Loucy (cell line): ENCODE measurements around the gene WBP2.

ENCODE experiments used
- H2AFZ ChIP-seq: fragments of 200-600 bp; sonication (generic); 2 replicates; pipeline ENCODE4 v1.6.0; 2016; ENCODE audit warnings: antibody characterized with exemption, mild to moderate bottlenecking, low read length, moderate library complexity
- H3F3A ChIP-seq: fragments of 200-600 bp; 2 replicates; pipeline ENCODE4 v1.6.0; 2016; ENCODE audit warnings: antibody characterized with exemption, low read depth, mild to moderate bottlenecking
- H3K27me3 ChIP-seq: fragments of 200-600 bp; sonication (generic); 2 replicates; pipeline ENCODE4 v1.6.1; 2014; ENCODE audit warnings: low read length, mild to moderate bottlenecking; ENCODE audit not compliant: insufficient read depth, poor library complexity, severe bottlenecking
- H3K36me3 ChIP-seq: fragments of 200-600 bp; sonication (generic); 2 replicates; pipeline ENCODE4 v1.6.1; 2016; ENCODE audit warnings: low read length; ENCODE audit not compliant: insufficient read depth
- H3K4me1 ChIP-seq: fragments of 200-600 bp; sonication (generic); 2 replicates; pipeline ENCODE4 v1.5.1; 2014; ENCODE audit warnings: low read length, mild to moderate bottlenecking; ENCODE audit not compliant: insufficient read depth, poor library complexity, severe bottlenecking
- H3K4me2 ChIP-seq: fragments of 200-600 bp; sonication (generic); 2 replicates; pipeline ENCODE4 v1.6.0; 2014; ENCODE audit warnings: antibody characterized with exemption, low read length, low read depth, mild to moderate bottlenecking; ENCODE audit not compliant: poor library complexity, severe bottlenecking
- H3K4me3 ChIP-seq: fragments of 200-600 bp; sonication (generic); 2 replicates; pipeline ENCODE4 v1.5.1; 2014; ENCODE audit warnings: low read length, mild to moderate bottlenecking, mixed read lengths; ENCODE audit not compliant: poor library complexity, severe bottlenecking
- H3K79me2 ChIP-seq: fragments of 200-600 bp; sonication (generic); 2 replicates; pipeline ENCODE4 v1.6.1; 2014; ENCODE audit warnings: low read length; ENCODE audit not compliant: insufficient read depth
- H3K9ac ChIP-seq: fragments of 200-600 bp; sonication (generic); 2 replicates; pipeline ENCODE4 v1.6.0; 2014; ENCODE audit warnings: mild to moderate bottlenecking, low read depth, low read length, moderate library complexity; ENCODE audit not compliant: poor library complexity, severe bottlenecking
- H3K9me2 ChIP-seq: fragments of 200-600 bp; sonication (generic); replicated peaks from 2 replicates; pipeline ENCODE4 v1.6.1; 2016; ENCODE audit warnings: low read depth, low read length, mixed read lengths
- H3K9me3 ChIP-seq: fragments of 200-600 bp; sonication (generic); 2 replicates; pipeline ENCODE4 v1.6.1; 2014; ENCODE audit warnings: mild to moderate bottlenecking, antibody characterized with exemption, low read length, low read depth; ENCODE audit not compliant: insufficient read depth
- H4K20me1 ChIP-seq: fragments of 200-600 bp; sonication (generic); 2 replicates; pipeline ENCODE4 v1.6.0; 2014; ENCODE audit warnings: antibody characterized with exemption, low read length, mild to moderate bottlenecking; ENCODE audit not compliant: insufficient read depth, poor library complexity, severe bottlenecking
- CTCF ChIP-seq: fragments of 200-600 bp; sonication (generic); conservative IDR thresholded peaks from 2 replicates; pipeline ENCODE4 v1.5.1; 2014; ENCODE audit warnings: mild to moderate bottlenecking, antibody characterized with exemption, low read length
- EZH2phosphoT487 ChIP-seq: fragments of 200-600 bp; IDR thresholded peaks from 2 replicates; pipeline ENCODE4 v1.6.1; 2018; ENCODE audit warnings: antibody characterized with exemption, mild to moderate bottlenecking, moderate library complexity, borderline replicate concordance

The WBP2 gene

GRCh38 chr17:75825149-75825552 is 30.0 kb downstream of the WBP2 start:
- Histone ChIP-seq H3F3A (no peaks in the 10 kb centered on the region), H3K9me3 (no peaks in the 10 kb centered on the region), H4K20me1 (peaks cover 8% of the 10 kb centered on the region), H3K36me3 (peaks cover 62% of the 10 kb centered on the region; the same call in 1 of the 2 replicates), H3K9ac (no peak overlapping the region), H3K79me2 (peaks cover 4% of the 10 kb centered on the region; the same call in 1 of the 2 replicates), H3K27me3 (no peaks in the 10 kb centered on the region), H3K9me2 (no peaks in the 10 kb centered on the region), H2AFZ (no peak overlapping the region), H3K4me2 (no peak overlapping the region), H3K4me1 (peaks cover 5% of the 10 kb centered on the region), H3K4me3 (no peak overlapping the region)
- TF ChIP-seq CTCF (no peak), EZH2phosphoT487 (no peak)

GRCh38 chr17:75824666-75825065 is 30.5 kb downstream of the WBP2 start:
- no peak overlapping the region for H2AFZ ChIP-seq
- no peak overlapping the region for H3K4me3 ChIP-seq
- peaks cover 4% of the 10 kb centered on the region for H4K20me1 ChIP-seq
- H3K9me2 ChIP-seq: no peaks in the 10 kb centered on the region
- H3K9ac ChIP-seq: no peak overlapping the region
- peaks cover 62% of the 10 kb centered on the region; the same call in 1 of the 2 replicates for H3K36me3 ChIP-seq
- no peaks in the 10 kb centered on the region for H3F3A ChIP-seq
- H3K4me1 ChIP-seq: peaks cover 5% of the 10 kb centered on the region
- no peaks in the 10 kb centered on the region for H3K27me3 ChIP-seq
- H3K4me2 ChIP-seq: no peak overlapping the region
- no peaks in the 10 kb centered on the region for H3K9me3 ChIP-seq
- H3K79me2 ChIP-seq: peaks cover 1% of the 10 kb centered on the region; the same call in 1 of the 2 replicates
- no peak for TF ChIP-seq CTCF
- TF ChIP-seq EZH2phosphoT487: no peak

GRCh38 chr17:75824050-75824552 is 31.0 kb downstream of the WBP2 start:
- H3K9ac ChIP-seq: no peak overlapping the region
- peaks cover 5% of the 10 kb centered on the region for H3K4me1 ChIP-seq
- peaks cover 66% of the 10 kb centered on the region; the same call in 1 of the 2 replicates for H3K36me3 ChIP-seq

More at GRCh38 chr17:75824050-75824552, 31.0 kb downstream of the WBP2 start:
- Histone ChIP-seq H3K9me3 (no peaks in the 10 kb centered on the region), H4K20me1 (peaks cover 6% of the 10 kb centered on the region), H3K27me3 (no peaks in the 10 kb centered on the region), H2AFZ (no peak overlapping the region), H3F3A (no peaks in the 10 kb centered on the region), H3K79me2 (no peaks in the 10 kb centered on the region), H3K9me2 (no peaks in the 10 kb centered on the region), H3K4me2 (no peak overlapping the region), H3K4me3 (no peak overlapping the region)
- TF ChIP-seq CTCF (no peak), EZH2phosphoT487 (no peak)
